Calu3 (cell line): ENCODE results near the gene PLXNA2. TPM values are rescaled to one million over a fixed set of nuclear protein-coding genes. Genes with fewer than 3 reads are reported as not detected.

Experiments
- BruUV-seq: library from RNA; stranded (reverse); fragments of 400-500 nt; replicated peaks from 2 replicates; lab custom pipeline; 2021; lab: Mats Ljungman, UMichigan
- CTCF ChIA-PET: fragments of 300-600 bp; sonication (Branson Sonifier 250); formaldehyde crosslinking; loops from one replicate; lab custom pipeline; 2022; ENCODE audit warnings: antibody characterized with exemption; lab: Charles Lee
- DNase-seq: peaks from one replicate; pipeline ENCODE4 v3.0.0; 2022
- H3K27ac Mint-ChIP-seq: one replicate; pipeline ENCODE4 v1.8.0; 2022; ENCODE audit warnings: mixed read lengths; ENCODE audit not compliant: unreplicated experiment
- H3K27me3 Mint-ChIP-seq: one replicate; pipeline ENCODE4 v1.8.0; 2022; ENCODE audit warnings: mixed read lengths; ENCODE audit not compliant: unreplicated experiment
- H3K36me3 Mint-ChIP-seq: one replicate; pipeline ENCODE4 v1.8.0; 2022; ENCODE audit warnings: mild to moderate bottlenecking, moderate library complexity, mixed read lengths; ENCODE audit not compliant: insufficient read depth, unreplicated experiment
- H3K4me1 Mint-ChIP-seq: one replicate; pipeline ENCODE4 v1.8.0; 2022; ENCODE audit warnings: mild to moderate bottlenecking, low read depth, mixed read lengths; ENCODE audit not compliant: unreplicated experiment
- H3K4me3 Mint-ChIP-seq: one replicate; pipeline ENCODE4 v1.8.0; 2022; ENCODE audit warnings: mild to moderate bottlenecking, low read depth, moderate library complexity, mixed read lengths; ENCODE audit not compliant: unreplicated experiment
- H3K9me3 Mint-ChIP-seq: one replicate; pipeline ENCODE4 v1.8.0; 2022; ENCODE audit warnings: low read depth, mixed read lengths; ENCODE audit not compliant: unreplicated experiment
- CTCF ChIP-seq: fragments of 200-600 bp; IDR thresholded peaks from one replicate; pipeline ENCODE4 v1.8.0; 2022; ENCODE audit warnings: antibody characterized with exemption; ENCODE audit not compliant: unreplicated experiment
- intact Hi-C: fragments of 100-400 bp; cut with micrococcal nuclease; formaldehyde crosslinking; loops from one replicate; pipeline ENCODE4 v1.10.0; 2022; ENCODE audit not compliant: unreplicated experiment
- total RNA-seq: library from RNA; stranded (reverse); gene quantifications from 2 replicates; pipeline ENCODE4 v1.2.3, GENCODE V29; 2022

The PLXNA2 gene
- total RNA-seq, 1 experiment from 2014 or later = 16.2 TPM

GRCh38 chr1:208013210-208013609 is 231.0 kb downstream of the PLXNA2 start:
- Mint-ChIP-seq H3K4me1 (peaks cover 24% of the 10 kb centered on the region), H3K9me3 (no peaks in the 10 kb centered on the region), H3K27me3 (peaks cover 19% of the 10 kb centered on the region), H3K27ac (no peak overlapping the region), H3K36me3 (no peaks in the 10 kb centered on the region), H3K4me3 (no peak overlapping the region)
- DNase-seq = no peak
- intact Hi-C loops = no loop called here
- CTCF ChIA-PET = interaction anchor here (0.7 to 1.3 kb wide), 4 partner anchors 9 to 231 kb away, joined by 3 to 7 read pairs (median 4); partner anchors contain the start of gene PLXNA2
- TF ChIP-seq CTCF = no peak
- BruUV-seq = no TSS peak

GRCh38 chr1:208012721-208013120 is 231.5 kb downstream of the PLXNA2 start:
- Mint-ChIP-seq H3K36me3 (no peaks in the 10 kb centered on the region), H3K27me3 (peaks cover 14% of the 10 kb centered on the region), H3K9me3 (no peaks in the 10 kb centered on the region), H3K4me1 (peaks cover 29% of the 10 kb centered on the region), H3K4me3 (no peak overlapping the region), H3K27ac (no peak overlapping the region)
- no peak for TF ChIP-seq CTCF
- CTCF ChIA-PET = interaction anchor here (1.3 kb wide), 3 partner anchors 9 to 232 kb away, joined by 4 to 7 read pairs (median 4); partner anchors contain the start of gene PLXNA2
- intact Hi-C loops = no loop called here
- no TSS peak for BruUV-seq
- no peak for DNase-seq

- intact Hi-C loops = no loop called here
- Mint-ChIP-seq H3K4me1 (peaks cover 34% of the 10 kb centered on the region), H3K27me3 (no peaks in the 10 kb centered on the region), H3K4me3 (no peak overlapping the region), H3K36me3 (no peaks in the 10 kb centered on the region), H3K27ac (peak overlapping the region; percentile 20), H3K9me3 (no peaks in the 10 kb centered on the region)
- TF ChIP-seq CTCF = no peak
- DNase-seq = no peak
- CTCF ChIA-PET = no interaction called here
- BruUV-seq = no TSS peak
Observed at GRCh38 chr1:208010487-208011071, 233.6 kb downstream of the PLXNA2 start.

- Mint-ChIP-seq H3K9me3 (no peaks in the 10 kb centered on the region), H3K27ac (no peak overlapping the region), H3K4me1 (peaks cover 34% of the 10 kb centered on the region), H3K36me3 (no peaks in the 10 kb centered on the region), H3K27me3 (no peaks in the 10 kb centered on the region), H3K4me3 (no peak overlapping the region)
- DNase-seq = no peak
- intact Hi-C loops = no loop called here
- CTCF ChIA-PET = interaction anchor here (1.0 to 2.8 kb wide), 2 partner anchors 12 kb away, joined by 4 to 14 read pairs; no protein-coding TSS in a partner anchor
- BruUV-seq = no TSS peak
- TF ChIP-seq CTCF = no peak
Observed at GRCh38 chr1:208009706-208010444, 234.3 kb downstream of the PLXNA2 start.
